ENCODE data around the gene SUPT16H.

GRCh38 chr14:21379338-21379737 is 4.5 kb downstream of the SUPT16H start:
- TF ChIP-seq CTCF (IDR thresholded peaks at IDR 0.05; ENCODE audit: insufficient read depth, low read length, poor library complexity, severe bottlenecking), result no peak
- no peak for TF ChIP-seq EZH2phosphoT487 (conservative IDR thresholded peaks at IDR 0.05; ENCODE audit: low read length)
